Activated CD4-positive, alpha-beta T cell treated with anti-CD3 and anti-CD28 coated beads for 36 hours (primary cell): ENCODE data around the gene TRIP10. TPM values are rescaled to one million over a fixed set of nuclear protein-coding genes. Genes with fewer than 3 reads are reported as not detected.
A peak's percentile ranks its signal among the peaks of the same experiment; 100 is the strongest.
"Not testable (repeated sequence)": the region's sequence is repeated elsewhere in the genome, so short reads cannot be mapped to it uniquely, and the experiment has no call there.

ENCODE experiments used
- ATAC-seq: fragments of 200-7000 bp; cut with Tn5 transposase; one replicate; pipeline ENCODE4 v1.10.0; 2021; ENCODE audit warnings: mild to moderate bottlenecking, moderate library complexity
- CTCF ChIA-PET: fragments of 350-600 bp; sonication (Branson Sonifier 250); formaldehyde crosslinking; loops from one replicate; lab custom pipeline; 2021; ENCODE audit warnings: antibody characterized with exemption; lab: Charles Lee
- POLR2A ChIA-PET: fragments of 350-600 bp; sonication (Branson Sonifier 250); formaldehyde crosslinking; loops from one replicate; lab custom pipeline; 2021; ENCODE audit warnings: antibody characterized with exemption, inconsistent platforms; lab: Charles Lee
- DNase-seq: peaks from one replicate; pipeline ENCODE4 v3.0.0-alpha.2; 2020
- H3K27ac Mint-ChIP-seq: one replicate; pipeline ENCODE4 v1.8.0; 2021; ENCODE audit warnings: mixed read lengths
- H3K27me3 Mint-ChIP-seq: one replicate; pipeline ENCODE4 v1.8.0; 2021; ENCODE audit warnings: mixed read lengths
- H3K36me3 Mint-ChIP-seq: one replicate; pipeline ENCODE4 v1.8.0; 2021; ENCODE audit warnings: low read depth, mixed read lengths
- H3K4me1 Mint-ChIP-seq: one replicate; pipeline ENCODE4 v1.8.0; 2021; ENCODE audit warnings: mixed read lengths
- H3K4me3 Mint-ChIP-seq: one replicate; pipeline ENCODE4 v1.8.0; 2021; ENCODE audit warnings: mild to moderate bottlenecking, moderate library complexity, mixed read lengths
- H3K9me3 Mint-ChIP-seq: one replicate; pipeline ENCODE4 v1.8.0; 2021; ENCODE audit warnings: low read depth, mixed read lengths
- intact Hi-C, 2 experiments: fragments of 100-400 bp; cut with DNase I in 1 of 2; cut with micrococcal nuclease in 1 of 2; formaldehyde crosslinking; loops; one replicate each; pipeline versions ENCODE4 v1.14.2 to v1.15.1; 2022 to 2024; cut with DNase I, micrococcal nuclease
- total RNA-seq, 2 experiments: library from RNA; stranded (reverse); gene quantifications; one replicate each; pipeline ENCODE4 v1.2.3, GENCODE V29; 2021

The TRIP10 gene
- total RNA-seq, 2 experiments from 2014 or later, result 45.1 to 50.0 TPM

DNA sequence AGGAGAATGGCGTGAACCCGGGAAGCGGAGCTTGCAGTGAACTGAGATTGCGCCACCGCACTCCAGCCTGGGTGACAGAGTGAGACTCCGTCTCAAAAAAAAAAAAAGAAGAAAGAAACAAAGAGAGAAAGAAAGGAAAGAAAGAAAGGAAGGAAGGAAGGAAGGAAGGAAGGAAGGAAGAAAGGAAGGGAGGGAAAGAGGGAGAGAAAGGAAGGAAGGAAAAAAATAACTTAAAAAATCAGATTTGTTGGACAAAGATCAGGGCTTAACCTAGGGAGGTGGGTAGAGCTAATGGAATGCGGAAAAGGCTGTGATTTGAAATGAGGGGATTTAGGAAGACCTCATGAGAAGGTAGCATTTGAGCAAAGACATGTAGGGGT is 32.2 kb downstream of the TRIP10 start:
- intact Hi-C loops, result loop anchor here (1.0 to 2.0 kb wide), 5 partner anchors 30 to 93 kb away; partner anchors contain the start of gene TRIP10 (in 1 of the 2)
- not testable (repeated sequence) for ATAC-seq, H3K9me3 Mint-ChIP-seq, H3K27me3 Mint-ChIP-seq, DNase-seq
- Mint-ChIP-seq H3K27ac (peak overlapping the region; percentile 98), H3K36me3 (peaks cover 24% of the 10 kb centered on the region), H3K4me1 (peaks cover 46% of the 10 kb centered on the region), H3K4me3 (peak overlapping the region; percentile 97)
- POLR2A ChIA-PET, result interaction anchor here (0.7 to 1.2 kb wide), 3 partner anchors 32 to 119 kb away, joined by 3 read pairs; no protein-coding TSS in a partner anchor
- CTCF ChIA-PET, result interaction anchor here (0.5 to 2.8 kb wide), 8 partner anchors 19 to 813 kb away, joined by 3 to 11 read pairs (median 7); partner anchors contain the start of gene GPR108

DNA sequence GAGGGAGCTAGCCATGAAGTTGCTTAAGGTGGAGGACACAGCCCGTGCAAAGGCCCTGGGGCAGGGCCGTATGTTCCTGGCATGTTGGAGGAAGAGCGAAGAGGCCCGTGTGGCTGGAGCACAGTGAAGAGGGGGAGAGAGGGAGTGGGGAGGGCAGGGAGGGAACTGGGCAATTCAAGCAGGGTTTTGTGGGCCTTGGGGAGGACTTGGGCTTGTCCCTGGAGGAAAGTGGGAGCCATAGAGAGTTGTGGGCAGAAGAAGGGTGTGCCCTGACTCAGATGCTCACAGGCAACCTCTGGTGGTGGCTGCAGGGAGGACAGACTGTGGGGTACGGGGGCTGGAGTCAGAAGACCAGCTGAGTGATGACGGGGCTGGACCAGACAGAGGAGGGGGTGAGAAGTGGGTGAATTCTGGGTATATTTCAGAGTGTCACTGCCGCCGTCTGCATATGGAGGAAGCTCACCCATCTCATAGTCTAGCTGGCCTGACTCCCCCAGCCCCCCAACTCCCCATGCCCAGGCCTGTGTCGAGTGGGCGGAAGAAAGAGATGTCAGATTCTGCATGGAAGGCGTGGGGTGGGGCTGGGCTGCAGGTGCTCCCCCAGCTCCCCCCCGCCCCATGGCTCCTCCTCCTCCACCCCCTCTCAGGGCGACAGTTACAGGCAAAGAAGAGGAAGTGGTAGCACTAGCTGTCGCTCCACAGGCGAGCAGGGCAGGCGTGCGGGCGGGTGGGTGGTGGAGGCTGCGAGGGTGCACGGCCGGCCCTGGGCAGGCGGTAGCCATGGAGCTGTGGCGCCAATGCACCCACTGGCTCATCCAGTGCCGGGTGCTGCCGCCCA is 32.8 kb downstream of the TRIP10 start, which contains the start of gene VAV1:
VAV1 (plus strand) TSS at position 681 of the 838 bp plus-strand sequence; CDS start at position 781, 100 bp downstream.
- intact Hi-C loops, result loop anchor here (1.0 to 2.0 kb wide), 5 partner anchors 29 to 94 kb away; partner anchors contain the start of gene TRIP10 (in 1 of the 2)
- H3K27me3 Mint-ChIP-seq, result no peaks in the 10 kb centered on the region
- H3K9me3 Mint-ChIP-seq, result peaks cover 4% of the 10 kb centered on the region
- H3K4me1 Mint-ChIP-seq, result peaks cover 50% of the 10 kb centered on the region
- DNase-seq, result peak; percentile 92
- ChIA-PET POLR2A (interaction anchor here (0.5 to 2.6 kb wide), 8 partner anchors 8 to 256 kb away, joined by 3 to 18 read pairs (median 3); no protein-coding TSS in a partner anchor), CTCF (interaction anchor here (0.5 to 2.8 kb wide), 16 partner anchors 9 to 812 kb away, joined by 3 to 11 read pairs (median 4); partner anchors contain the start of gene GPR108)
- H3K36me3 Mint-ChIP-seq, result peaks cover 29% of the 10 kb centered on the region
- ATAC-seq, result peak; percentile 43
- peak within 1 kb of the TSS; percentile 97 for H3K4me3 Mint-ChIP-seq
- H3K27ac Mint-ChIP-seq, result peak within 1 kb of the TSS; percentile 98

DNA sequence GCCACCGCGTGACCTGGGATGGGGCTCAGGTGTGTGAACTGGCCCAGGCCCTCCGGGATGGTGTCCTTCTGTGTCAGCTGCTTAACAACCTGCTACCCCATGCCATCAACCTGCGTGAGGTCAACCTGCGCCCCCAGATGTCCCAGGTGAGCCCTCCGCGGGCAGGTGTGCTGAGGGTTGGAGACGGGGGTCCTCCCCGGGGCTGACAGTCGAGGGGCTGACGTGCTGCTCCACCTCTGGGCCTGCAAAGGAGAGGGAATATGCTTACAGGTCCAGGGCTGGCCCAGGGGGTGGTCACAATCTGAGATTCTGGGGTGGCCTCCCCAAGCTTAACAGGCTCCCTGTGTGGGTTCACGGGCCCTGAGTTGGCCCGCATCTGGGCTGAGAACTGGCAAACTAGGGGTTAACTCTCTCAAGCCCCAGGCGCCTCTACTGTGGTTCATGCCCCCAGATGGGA is 33.4 kb downstream of the TRIP10 start:
- Mint-ChIP-seq H3K4me1 (peaks cover 54% of the 10 kb centered on the region), H3K27me3 (no peaks in the 10 kb centered on the region), H3K9me3 (peaks cover 4% of the 10 kb centered on the region), H3K36me3 (peaks cover 33% of the 10 kb centered on the region), H3K27ac (peak overlapping the region; percentile 98), H3K4me3 (peak overlapping the region; percentile 97)
- ChIA-PET POLR2A (interaction anchor here (0.5 to 2.6 kb wide), 9 partner anchors 8 to 572 kb away, joined by 3 to 18 read pairs (median 3); partner anchors contain the start of gene TNFSF14), CTCF (interaction anchor here (0.6 to 2.8 kb wide), 16 partner anchors 8 to 674 kb away, joined by 3 to 11 read pairs (median 4); partner anchors contain the start of gene GPR108)
- no peak for ATAC-seq
- DNase-seq, result no peak
- intact Hi-C loops, result loop anchor here (1.0 to 2.0 kb wide), 7 partner anchors 28 to 313 kb away; partner anchors contain the start of genes GPR108 (in 1 of the 2) and TRIP10 (in 1 of the 2)

DNA sequence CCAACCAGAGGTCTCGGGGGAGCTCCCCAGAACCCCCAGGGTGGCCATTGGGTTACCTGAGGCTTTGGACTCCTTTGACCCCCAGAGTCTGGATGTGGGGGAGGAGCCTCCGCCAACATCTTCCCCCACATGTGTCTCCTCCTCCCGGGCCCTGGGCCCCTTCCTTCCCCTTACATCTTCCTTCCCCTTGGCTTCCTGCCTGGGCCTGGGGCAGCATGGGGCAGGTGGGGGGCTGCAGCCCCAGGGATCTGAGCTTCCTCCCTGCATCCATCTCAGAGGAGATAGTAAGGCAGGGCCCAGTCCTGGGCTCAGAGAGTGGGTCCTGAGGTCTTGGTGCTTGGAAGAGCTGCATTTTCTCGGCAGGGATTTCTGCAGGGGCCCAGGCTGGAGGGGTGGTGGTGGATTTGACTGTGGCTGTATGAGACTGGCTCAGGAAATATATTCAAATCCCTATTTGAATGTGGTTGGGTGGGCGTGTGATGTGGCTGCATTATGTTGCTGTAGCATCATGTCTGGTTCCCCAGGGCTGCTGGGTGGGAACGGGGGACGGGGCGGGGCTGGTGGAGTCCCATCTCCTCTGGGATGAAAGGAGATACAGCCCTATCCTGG is 33.9 kb downstream of the TRIP10 start:
- DNase-seq, result peak; percentile 84
- intact Hi-C loops, result loop anchor here (1.0 to 2.0 kb wide), 4 partner anchors 28 to 313 kb away; partner anchors contain the start of gene GPR108 (in 1 of the 2)
- no peaks in the 10 kb centered on the region for H3K27me3 Mint-ChIP-seq
- H3K4me1 Mint-ChIP-seq, result peaks cover 54% of the 10 kb centered on the region
- POLR2A ChIA-PET, result interaction anchor here (0.5 to 2.6 kb wide), 7 partner anchors 18 to 571 kb away, joined by 3 to 18 read pairs (median 4); partner anchors contain the start of gene TNFSF14
- peak overlapping the region; percentile 97 for H3K4me3 Mint-ChIP-seq
- H3K9me3 Mint-ChIP-seq, result peaks cover 4% of the 10 kb centered on the region
- CTCF ChIA-PET, result interaction anchor here (0.6 to 2.8 kb wide), 6 partner anchors 8 to 91 kb away, joined by 3 to 11 read pairs (median 8); no protein-coding TSS in a partner anchor
- peak; percentile 50 for ATAC-seq
- H3K27ac Mint-ChIP-seq, result peak overlapping the region; percentile 98
- peaks cover 38% of the 10 kb centered on the region for H3K36me3 Mint-ChIP-seq

DNA sequence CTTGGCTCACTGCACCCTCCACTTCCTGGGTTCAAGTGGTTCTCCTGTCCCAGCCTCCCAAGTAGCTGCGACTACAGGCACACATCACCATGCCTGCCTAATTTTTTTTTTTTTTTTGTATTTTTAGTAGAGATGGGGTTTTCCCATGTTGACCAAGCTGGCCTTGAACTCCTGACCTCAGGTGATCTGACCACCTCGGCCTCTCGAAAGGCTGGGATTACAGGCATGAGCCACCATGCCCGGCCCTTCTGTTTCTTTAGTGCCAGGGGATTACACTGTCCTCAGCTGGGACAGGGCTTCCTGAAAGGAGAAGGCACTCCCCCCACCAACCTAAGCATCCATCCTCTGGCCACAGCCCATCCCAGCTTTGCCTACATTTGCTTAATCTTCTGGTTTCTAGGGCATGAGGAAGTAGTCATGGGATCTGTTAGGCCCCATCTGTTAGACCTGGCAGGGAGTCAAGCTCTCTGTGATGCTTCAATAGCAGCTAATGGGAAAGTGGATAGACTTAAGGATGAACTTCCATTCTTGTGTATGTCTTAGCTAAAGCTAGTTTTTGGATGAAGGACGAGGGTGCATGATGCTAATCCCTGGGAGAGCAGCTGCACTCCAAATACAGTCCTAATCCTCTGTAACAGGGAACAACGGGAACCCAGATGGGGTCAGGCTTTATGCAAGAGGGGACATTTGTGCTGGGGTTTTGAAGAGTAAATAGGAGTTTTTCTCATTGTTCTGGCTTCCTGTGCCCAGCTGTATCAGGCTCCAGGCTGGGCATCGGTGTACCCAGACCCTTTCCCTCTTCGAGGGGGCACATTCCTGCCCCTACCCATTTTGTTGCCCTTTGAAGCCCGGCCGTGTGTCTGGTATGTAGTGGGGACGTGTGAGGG is 35.6 kb downstream of the TRIP10 start:
- H3K27me3 Mint-ChIP-seq, result no peaks in the 10 kb centered on the region
- peaks cover 4% of the 10 kb centered on the region for H3K9me3 Mint-ChIP-seq
- peaks cover 58% of the 10 kb centered on the region for H3K4me1 Mint-ChIP-seq
- peak overlapping the region; percentile 62 for H3K27ac Mint-ChIP-seq
- DNase-seq (no peak), ATAC-seq (no peak)
- H3K36me3 Mint-ChIP-seq, result peaks cover 39% of the 10 kb centered on the region
- ChIA-PET CTCF (interaction anchor here (0.6 to 1.4 kb wide), 2 partner anchors 26 to 36 kb away, joined by 3 to 4 read pairs; no protein-coding TSS in a partner anchor), POLR2A (interaction anchor here (0.6 kb wide), 1 partner anchor 294 kb away, joined by 4 read pairs; no protein-coding TSS in a partner anchor)
- peak overlapping the region; percentile 97 for H3K4me3 Mint-ChIP-seq
- intact Hi-C loops, result no loop called here

DNA sequence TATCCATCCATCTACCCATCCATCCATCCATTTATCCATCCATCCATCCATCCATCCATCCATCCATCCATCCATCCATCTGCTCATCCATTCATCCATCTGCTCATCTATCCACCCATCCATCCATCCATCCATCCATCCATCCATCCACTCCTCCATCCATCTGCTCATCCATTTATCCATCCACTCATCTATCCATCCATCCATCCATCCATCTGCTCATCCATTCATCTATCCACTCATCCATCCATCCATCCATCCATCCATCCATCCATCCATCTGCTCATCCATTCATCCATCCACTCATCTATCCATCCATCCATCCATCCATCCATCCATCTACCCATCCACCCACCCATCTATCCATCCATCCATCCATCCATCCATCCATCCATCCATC is 36.6 kb downstream of the TRIP10 start:
- ATAC-seq, DNase-seq, POLR2A ChIA-PET, H3K9me3 Mint-ChIP-seq, H3K4me3 Mint-ChIP-seq, H3K27me3 Mint-ChIP-seq, intact Hi-C loops: not testable (repeated sequence)
- Mint-ChIP-seq H3K4me1 (peaks cover 60% of the 10 kb centered on the region), H3K36me3 (peaks cover 41% of the 10 kb centered on the region), H3K27ac (peak overlapping the region; percentile 33)
- CTCF ChIA-PET, result interaction anchor here (0.7 kb wide), 1 partner anchor 15 kb away, joined by 3 read pairs; no protein-coding TSS in a partner anchor

DNA sequence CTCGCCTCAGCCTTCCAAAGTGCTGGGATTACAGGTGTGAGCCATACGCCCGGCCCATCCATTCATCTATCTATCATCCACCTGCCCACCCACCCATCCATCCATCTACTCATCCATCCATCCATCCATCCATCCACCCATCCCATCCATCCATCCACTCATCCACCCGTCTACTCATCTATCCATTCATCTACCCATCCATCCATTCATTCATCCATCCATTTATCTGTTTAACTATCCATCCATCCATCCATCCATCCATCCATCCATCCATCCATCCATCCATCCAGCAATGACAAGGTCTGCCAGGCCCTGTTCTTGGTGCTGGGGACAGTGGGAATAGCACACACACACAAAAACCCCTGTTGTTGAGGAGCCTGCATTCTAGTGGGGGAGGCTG is 37.5 kb downstream of the TRIP10 start:
- peaks cover 65% of the 10 kb centered on the region for H3K4me1 Mint-ChIP-seq
- POLR2A ChIA-PET, result interaction anchor here (0.6 kb wide), 1 partner anchor 30 kb away, joined by 3 read pairs; no protein-coding TSS in a partner anchor
- no peak overlapping the region for H3K4me3 Mint-ChIP-seq
- DNase-seq (no peak), ATAC-seq (no peak)
- peaks cover 4% of the 10 kb centered on the region for H3K9me3 Mint-ChIP-seq
- intact Hi-C loops, result no loop called here
- CTCF ChIA-PET, result interaction anchor here (0.7 kb wide), 1 partner anchor 16 kb away, joined by 3 read pairs; no protein-coding TSS in a partner anchor
- H3K36me3 Mint-ChIP-seq, result peaks cover 45% of the 10 kb centered on the region
- no peaks in the 10 kb centered on the region for H3K27me3 Mint-ChIP-seq
- peak overlapping the region; percentile 2 for H3K27ac Mint-ChIP-seq

DNA sequence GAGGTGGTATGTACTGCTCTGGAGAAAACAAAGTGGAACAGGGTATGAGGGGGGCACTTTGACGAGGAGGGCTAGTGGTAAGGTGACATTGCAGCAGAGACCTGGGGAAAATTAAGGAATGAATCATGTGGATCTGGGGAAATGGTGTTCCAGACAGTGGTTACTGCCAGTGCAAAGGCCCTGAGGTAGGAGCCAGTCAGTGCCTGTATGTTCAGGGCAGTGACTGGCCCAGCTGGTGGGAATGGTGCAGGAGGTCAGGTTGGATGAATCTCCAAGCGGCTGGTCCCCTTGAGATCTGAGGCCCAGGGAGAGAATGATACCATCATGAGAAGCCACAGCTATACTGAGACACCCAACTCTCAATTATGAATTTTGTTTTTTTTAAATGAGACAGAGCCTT is 38.0 kb downstream of the TRIP10 start:
- ChIA-PET POLR2A (interaction anchor here (0.6 kb wide), 1 partner anchor 30 kb away, joined by 3 read pairs; no protein-coding TSS in a partner anchor), CTCF (no interaction called here)
- ATAC-seq, result no peak
- intact Hi-C loops, result no loop called here
- Mint-ChIP-seq H3K36me3 (peaks cover 45% of the 10 kb centered on the region), H3K27ac (peak overlapping the region; percentile 38), H3K4me3 (no peak overlapping the region), H3K4me1 (peaks cover 61% of the 10 kb centered on the region), H3K9me3 (peaks cover 4% of the 10 kb centered on the region), H3K27me3 (no peaks in the 10 kb centered on the region)
- DNase-seq, result no peak

DNA sequence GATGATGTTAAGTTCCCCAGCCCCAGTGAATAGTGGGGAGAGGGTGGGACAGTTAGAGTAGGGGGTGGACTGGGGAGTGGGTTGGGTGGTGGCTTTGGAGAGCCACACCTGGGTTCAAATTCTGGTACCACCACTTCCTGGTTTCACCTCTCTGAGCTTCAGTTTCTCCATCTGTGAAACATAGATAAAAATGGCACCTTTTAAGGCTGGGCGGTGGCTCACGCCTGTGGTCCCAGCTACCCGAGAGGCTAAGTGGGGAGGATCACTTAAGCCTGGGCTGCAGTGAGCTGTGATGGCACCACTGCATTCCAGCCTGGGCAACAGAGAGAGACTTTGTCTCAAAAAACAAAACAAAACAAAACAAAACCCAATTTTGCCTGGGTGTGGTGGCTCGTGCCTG is 38.9 kb downstream of the TRIP10 start:
- CTCF ChIA-PET, result interaction anchor here (0.7 kb wide), 1 partner anchor 27 kb away, joined by 3 read pairs; no protein-coding TSS in a partner anchor
- H3K4me1 Mint-ChIP-seq, result peaks cover 66% of the 10 kb centered on the region
- intact Hi-C loops, result no loop called here
- no peak overlapping the region for H3K4me3 Mint-ChIP-seq
- ATAC-seq, result no peak
- H3K9me3 Mint-ChIP-seq, result peaks cover 4% of the 10 kb centered on the region
- peak overlapping the region; percentile 82 for H3K27ac Mint-ChIP-seq
- no peak for DNase-seq
- POLR2A ChIA-PET, result interaction anchor here (0.5 to 0.6 kb wide), 4 partner anchors 18 to 1685 kb away, joined by 3 to 8 read pairs (median 4); no protein-coding TSS in a partner anchor
- H3K36me3 Mint-ChIP-seq, result peaks cover 45% of the 10 kb centered on the region
- H3K27me3 Mint-ChIP-seq, result no peaks in the 10 kb centered on the region
